Raji (cell line): ENCODE results near the gene ABCA4.

ENCODE experiments used
- POLR2A ChIP-seq: IDR thresholded peaks from 2 replicates; pipeline ENCODE4 v1.6.1; 2011; ENCODE audit warnings: low read depth, low read length, control low read depth; ENCODE audit not compliant: insufficient read depth

Gene ABCA4

DNA sequence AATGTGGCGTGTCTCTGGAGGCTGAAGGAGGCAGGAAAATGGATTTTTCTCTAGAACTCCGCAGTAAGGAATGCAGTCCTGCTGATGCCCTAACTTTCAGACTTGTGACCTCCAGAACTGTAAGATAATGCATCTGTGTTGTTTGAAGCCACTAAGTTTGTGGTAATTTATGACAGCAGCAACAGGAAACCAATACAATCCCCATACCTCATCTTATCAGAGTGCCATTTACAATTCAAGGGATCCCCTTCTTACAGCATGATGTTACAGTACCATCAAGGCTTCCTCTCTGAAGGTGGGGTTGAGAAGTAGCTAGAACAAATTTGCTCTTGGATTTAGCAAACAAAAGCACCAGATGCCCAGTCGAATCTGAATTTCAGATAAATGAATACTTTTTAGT lies 21.6 kb downstream of the ABCA4 start:
- TF ChIP-seq POLR2A: no peak

DNA sequence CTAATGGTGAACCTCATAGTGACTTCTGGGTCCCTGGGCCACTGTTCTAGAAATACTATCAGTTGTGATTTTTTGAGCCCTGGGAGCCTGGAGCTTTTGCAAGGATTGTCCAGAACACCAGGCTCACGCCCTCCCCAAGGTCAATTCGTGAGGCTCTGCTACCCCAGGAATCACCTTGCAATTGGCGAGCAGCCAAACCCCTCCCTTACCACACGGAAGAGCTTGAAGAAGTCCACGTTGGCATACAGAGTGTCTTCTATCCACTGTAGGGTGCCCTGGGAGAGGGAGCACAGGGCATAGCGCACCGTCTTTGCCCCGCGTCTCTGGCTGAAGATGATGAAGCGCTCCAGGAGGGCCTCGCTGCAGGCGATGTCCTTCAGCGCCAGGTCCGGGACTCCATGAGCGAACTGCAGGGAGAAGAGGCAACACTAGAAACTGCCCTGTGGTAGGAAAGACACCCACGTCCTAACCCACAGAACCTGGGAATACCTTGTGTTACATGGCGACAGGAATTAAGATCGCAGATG lies 22.3 kb downstream of the ABCA4 start:
- TF ChIP-seq POLR2A: no peak

DNA sequence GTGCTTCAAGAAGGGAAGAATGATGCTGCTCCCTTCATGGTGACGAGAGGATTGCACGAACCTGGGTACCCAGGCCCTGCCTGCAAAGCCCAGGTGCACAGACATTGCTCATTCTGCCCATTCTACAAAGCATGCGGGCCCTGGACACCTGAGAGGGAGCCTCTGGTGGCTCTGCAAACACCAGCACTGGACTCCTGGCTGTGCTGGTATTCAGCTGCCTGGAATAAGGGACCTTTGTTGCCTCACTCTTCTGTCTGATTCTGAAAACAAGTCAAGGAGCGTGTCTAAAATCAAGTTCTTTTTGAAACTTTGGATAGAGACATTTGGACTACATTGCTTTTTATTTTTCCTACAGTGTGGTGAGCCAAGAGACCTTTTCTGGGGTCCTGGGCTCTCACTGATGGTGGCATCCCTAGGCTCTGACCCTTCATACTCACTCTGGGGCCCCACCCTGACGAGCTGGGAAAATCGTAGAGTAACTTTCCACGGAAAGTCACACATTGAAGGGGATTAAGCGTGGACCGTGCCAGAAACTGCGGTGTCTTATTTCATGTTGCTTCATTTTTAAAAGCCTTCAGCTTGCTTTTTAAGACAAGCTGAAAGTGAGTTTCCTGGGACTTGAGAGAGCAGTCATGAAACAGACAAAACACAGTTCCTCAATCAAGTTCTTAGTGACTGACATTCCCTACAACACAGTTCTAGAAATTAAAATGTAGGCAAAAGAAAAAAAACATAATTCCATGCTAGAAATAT lies 24.0 kb downstream of the ABCA4 start:
- TF ChIP-seq POLR2A: no peak

DNA sequence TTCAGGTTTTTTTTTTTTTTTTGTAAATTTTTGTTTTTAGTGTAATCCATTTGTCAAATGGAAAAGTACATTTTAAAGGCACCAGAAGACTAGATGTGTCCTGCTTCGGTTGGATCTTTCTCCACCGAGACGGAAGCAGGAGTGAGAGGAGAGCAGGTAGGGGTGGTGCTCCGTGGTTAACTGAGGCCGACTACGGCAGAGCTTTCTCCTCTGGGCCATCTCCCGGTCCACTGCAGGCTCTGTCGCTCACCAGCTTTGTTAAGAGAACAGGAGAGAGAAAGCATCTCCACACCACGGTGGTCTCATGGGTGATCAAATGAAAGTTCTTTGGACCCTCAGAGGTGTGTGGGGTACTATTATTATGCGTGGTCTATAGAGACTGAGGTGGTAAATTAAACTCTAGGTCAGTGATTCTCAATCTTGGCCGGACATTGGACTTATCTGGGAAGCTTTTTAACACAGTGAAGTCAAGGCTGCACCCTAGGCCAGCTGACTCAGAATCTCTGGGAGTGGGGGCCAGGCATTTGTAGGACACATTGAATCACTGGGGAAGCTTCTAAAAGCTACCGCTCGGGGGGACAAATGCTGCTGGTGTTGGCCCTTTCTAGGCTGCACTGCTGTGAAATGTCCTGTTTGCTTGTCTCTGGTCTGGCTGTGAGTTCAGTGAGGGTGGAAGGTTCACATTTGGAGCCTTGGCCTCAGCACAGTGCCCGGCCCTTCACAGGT lies 25.0 kb downstream of the ABCA4 start:
- TF ChIP-seq POLR2A: no peak

GRCh38 chr1:94095112-94095637 lies 25.8 kb downstream of the ABCA4 start:
- TF ChIP-seq POLR2A: no peak

- TF ChIP-seq POLR2A: no peak
These were observed 26.4 kb downstream of the ABCA4 start for GRCh38 chr1:94094469-94095111.

GRCh38 chr1:94093996-94094395 lies 27.0 kb downstream of the ABCA4 start:
- TF ChIP-seq POLR2A: no peak

DNA sequence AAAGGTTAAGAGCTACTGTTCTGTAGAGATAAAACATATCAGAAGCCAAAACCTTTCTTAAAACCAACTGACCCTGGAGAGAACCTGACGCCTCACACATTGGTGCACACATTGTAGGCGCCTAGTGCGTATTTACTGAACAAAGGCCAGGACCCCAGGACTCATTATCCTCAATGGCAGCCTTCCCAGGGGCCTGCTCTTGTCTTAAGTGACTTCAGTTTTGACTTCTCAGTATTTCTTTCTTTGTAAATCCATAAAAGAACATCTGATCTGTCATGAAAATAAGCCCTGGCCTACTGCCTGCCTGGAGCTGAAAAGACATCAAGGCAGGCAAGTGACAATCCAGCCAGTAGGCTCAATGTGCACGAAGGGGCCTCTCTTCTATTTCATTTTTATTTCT lies 27.6 kb downstream of the ABCA4 start:
- TF ChIP-seq POLR2A: no peak

GRCh38 chr1:94092210-94092613 lies 28.7 kb downstream of the ABCA4 start:
- TF ChIP-seq POLR2A: no peak

GRCh38 chr1:94090761-94091160 lies 30.2 kb downstream of the ABCA4 start:
- no peak for TF ChIP-seq POLR2A

- TF ChIP-seq POLR2A: no peak
These were observed 33.8 kb downstream of the ABCA4 start for GRCh38 chr1:94087193-94087592.

- TF ChIP-seq POLR2A: no peak
These were observed 36.4 kb downstream of the ABCA4 start for GRCh38 chr1:94084547-94084946.

DNA sequence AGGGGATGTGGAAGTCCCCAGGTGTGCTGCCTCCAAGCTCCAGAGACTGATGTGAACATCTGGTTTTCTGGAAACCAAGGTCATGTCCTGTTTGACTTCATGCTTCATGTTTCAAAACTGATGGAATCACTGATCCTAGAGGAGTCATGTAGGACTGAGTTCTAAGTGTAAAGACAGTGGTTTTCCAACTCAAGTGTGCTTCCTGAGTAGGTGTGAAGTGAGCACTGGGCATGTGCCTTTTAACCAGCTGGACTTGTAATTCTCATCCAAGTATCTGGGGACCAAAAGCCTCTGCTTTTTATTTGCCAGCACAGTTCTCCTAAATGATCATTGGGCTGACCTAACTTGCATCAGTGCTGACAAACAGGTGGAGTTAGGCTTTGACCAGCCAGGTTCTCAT lies 36.9 kb downstream of the ABCA4 start:
- TF ChIP-seq POLR2A: no peak

- no peak for TF ChIP-seq POLR2A
These were observed 37.3 kb downstream of the ABCA4 start for GRCh38 chr1:94083681-94084080.

- TF ChIP-seq POLR2A: no peak
These were observed 39.2 kb downstream of the ABCA4 start for GRCh38 chr1:94081566-94082344.

GRCh38 chr1:94079989-94080388 lies 41.0 kb downstream of the ABCA4 start:
- no peak for TF ChIP-seq POLR2A
